HG03175 (cell line): ENCODE measurements around the gene PGD.
"Not testable (repeated sequence)": the region's sequence is repeated elsewhere in the genome, so short reads cannot be mapped to it uniquely, and the experiment has no call there.

Experiments
- ATAC-seq: cut with Tn5 transposase; IDR thresholded peaks from one replicate; pipeline ENCODE4 v1.9.1; 2021; ENCODE audit warnings: mild to moderate bottlenecking, moderate library complexity; ENCODE audit not compliant: unreplicated experiment

The PGD gene

DNA sequence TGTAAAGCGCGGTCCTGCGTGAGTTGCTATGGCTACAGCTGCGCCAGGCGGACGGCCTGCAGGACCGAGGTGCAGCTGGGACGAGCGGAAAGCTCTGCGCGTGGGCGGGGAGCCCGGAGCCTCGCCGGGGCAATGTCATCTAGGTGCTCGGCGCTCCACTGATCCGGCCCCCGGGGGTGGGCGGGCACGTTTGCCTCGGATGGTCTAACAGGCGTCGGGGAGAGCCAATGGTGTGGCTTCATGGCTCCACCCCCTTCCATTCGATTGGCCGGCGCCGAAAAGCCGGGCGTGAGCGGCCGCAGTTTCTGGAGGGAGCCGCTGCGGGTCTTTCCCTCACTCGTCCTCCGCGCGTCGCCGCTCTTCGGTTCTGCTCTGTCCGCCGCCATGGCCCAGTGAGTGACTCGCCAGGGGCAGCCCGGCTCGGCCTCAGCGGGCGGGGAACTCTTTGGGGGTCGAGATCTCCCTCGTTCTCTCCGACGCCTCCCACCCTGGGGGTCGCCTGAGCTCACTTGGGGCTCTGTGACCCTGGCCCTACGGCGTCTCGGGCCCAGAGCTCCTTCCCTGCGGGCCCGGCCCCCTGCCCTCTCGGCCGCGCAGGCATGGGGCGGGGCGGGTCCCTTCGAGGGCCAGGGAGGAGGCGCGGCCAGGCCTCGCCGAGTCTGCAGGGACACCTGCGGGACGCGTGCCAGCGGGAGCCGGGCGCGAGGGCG is at the start of gene PGD:
Gene PGD (plus strand): TSS at position 331 of the 710 bp plus-strand sequence. CDS start 54 bp downstream, at position 385.
- ATAC-seq = peak; percentile 96

DNA sequence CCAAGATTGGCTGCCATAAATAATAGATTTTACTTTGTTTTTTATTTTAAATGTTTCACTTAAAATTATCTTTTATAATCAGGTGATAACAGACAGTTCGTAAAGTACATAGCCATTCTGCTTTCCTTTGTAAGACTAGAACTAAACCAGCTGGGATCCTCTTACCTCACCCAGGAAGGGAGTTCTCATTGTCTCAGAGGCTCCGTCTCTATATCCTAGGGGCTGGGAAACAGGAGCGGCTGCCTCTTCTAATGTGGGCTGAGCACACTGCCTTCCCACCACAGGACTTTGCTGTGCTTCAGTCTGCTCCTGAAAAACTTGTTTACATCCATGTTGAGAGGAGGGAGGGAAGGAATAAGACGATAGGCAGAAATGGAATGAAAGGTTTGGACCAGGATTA is 45.6 kb upstream of the PGD start:
- no peak for ATAC-seq

DNA sequence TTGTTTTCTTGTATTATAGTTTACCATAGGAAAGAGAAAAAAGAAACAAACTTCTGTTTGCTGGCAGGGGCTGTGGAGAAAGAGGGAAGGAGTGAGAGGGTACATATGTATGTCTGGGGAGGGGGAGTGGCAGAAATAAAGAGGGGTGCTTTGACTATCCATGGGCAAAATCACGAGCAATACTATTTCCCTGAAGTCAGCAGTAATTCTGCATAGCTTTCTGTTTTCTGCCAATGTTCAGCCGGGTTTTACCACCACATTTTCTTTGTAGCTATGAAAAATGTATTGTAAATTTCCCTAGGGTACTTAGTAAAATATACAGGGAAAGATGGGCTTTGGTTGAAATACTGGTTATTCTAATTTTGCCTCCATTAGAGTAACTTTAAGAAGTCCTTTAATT is 45.2 kb upstream of the PGD start:
- no peak for ATAC-seq

DNA sequence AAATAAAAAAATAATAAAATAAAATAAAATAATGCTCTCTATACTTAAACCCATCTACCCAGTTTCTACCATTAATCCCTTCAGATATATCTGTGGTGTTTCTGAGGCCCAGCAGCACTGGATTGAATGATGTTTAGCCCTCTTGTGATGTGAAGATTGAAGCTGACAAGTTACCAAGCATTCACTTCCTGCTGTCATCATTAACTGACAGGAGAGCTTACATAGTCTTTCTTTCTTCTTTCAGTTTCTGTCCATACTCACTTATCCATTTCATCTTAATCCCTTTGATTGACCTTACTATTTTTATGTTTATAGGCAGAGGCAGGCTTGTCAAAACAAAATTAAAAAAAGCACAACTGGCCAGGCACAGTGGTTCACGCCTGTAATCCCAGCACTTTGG is 38.8 kb upstream of the PGD start:
- ATAC-seq = no peak

DNA sequence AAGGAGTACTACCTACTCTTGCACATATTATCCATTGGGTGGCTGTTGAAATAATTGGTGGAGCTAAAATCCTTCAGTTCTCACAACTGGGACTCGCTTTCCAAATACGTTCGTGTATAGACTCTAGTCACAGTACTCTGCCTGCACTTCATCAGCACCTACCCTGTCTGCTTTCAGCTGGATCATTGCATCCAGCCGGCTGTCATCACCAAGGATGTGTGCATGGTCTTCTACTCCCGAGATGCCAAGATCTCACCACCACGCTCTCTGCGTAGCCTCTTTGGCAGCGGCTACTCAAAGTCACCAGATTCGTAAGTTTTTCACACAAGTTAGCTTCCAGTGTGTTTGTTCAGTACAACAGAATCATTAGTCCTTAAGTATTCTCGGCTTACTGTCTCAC is 37.3 kb upstream of the PGD start:
- no peak for ATAC-seq

DNA sequence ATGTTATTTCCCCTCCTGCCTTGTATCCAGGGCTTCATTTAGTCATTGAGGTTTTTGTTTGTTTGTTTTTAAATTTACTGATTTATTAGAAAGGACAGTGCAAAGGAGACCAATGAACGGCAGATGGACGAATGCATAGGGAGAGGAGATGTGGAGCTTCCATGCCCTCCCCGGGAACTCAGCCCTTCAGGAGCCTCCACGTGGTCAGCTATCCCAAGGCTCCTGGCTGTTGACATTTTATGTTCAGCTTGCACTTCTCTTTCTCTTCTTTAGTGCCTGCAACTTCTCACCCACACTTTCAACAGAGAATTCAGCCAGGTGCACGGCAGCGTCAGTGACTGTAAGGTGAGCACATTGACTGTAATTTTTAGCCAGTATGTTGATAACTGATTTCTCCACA is 30.7 kb upstream of the PGD start:
- no peak for ATAC-seq

DNA sequence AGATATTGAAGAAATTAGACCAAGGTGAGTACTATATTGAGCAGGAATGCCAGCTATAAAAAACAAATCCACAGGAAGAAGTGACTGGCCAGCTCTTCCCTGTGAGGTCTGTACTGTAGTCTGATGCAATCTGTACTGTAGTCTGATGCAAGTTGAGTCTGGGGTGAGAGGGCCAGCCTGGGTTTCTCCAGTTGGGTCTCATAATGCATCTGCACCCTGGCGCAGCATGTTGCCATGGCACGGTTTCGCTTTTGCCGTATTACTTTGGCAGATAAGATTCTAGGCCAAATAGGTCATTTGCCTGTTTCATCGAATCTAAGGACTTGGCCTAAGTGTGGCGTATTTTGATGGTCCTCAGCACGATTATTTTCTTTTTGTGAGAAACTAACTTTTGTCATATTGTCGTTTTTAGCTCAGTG is 24.4 kb upstream of the PGD start:
- ATAC-seq = no peak

DNA sequence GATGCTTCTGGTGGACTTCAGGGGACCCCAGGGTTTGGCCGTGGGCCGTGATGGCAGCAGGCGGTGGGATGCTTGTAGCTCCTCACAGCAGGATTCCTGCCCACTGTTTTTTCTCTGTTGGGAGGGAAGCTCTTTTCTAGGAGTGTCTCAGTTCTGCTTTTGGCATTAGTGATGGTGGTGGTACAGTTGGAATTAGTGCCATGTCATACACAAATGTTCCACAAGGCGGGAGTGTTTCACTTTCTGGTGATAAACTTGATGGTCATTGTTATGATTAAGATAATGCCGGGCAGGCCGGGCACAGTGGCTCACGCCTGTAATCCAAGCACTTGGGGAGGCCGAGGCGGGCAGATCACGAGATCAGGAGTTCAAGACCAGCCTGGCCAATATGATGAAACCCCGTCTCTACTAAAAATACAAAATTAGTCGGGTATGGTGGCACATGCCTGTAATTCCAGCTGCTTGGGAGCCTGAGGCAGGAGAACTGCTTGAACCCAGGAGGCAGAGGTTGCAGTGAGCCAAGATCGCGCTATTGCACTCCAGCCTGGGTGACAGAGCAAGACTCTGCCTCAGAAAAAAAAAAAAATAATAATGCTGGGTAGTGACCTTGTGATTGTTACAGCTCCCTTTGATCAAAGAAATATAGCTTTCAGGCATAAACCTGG is 21.4 kb upstream of the PGD start:
- not testable (repeated sequence) for ATAC-seq

DNA sequence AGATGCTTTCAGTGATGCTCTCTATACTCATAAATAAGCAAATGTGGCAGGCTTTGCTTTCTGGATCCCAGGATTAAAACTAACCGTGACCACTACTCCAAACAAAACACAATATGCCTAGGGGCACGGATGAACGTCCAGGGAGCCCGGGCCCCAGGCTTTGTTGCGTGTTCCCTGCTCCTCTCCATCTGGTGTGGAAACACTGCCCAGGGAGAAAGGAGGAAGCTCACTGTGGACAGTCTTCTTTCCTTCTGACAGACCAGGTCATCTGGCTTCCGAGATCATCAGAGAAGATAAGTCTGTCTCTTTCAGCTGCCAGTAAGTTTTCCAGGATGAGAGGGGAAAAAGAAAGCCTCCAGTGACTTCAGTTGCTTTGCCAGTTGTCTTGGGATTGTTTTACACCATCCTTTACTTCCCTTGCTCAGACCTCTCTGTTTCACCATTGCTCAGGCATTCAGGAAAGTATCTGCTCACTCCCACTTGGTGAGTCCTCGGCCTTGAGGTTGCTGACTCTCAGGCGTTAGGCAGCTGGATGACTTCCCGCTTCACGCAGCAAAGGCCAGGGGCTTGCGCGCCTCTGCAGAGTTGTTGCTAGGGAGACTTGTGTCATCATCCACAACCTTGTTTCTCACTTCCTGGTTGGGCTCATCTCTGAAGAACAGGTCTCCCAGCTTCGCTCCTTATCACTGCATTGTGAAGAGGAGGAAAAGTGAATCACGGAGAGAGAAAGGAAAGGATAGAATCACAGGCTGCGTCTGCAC is 20.6 kb upstream of the PGD start:
- ATAC-seq = no peak

DNA sequence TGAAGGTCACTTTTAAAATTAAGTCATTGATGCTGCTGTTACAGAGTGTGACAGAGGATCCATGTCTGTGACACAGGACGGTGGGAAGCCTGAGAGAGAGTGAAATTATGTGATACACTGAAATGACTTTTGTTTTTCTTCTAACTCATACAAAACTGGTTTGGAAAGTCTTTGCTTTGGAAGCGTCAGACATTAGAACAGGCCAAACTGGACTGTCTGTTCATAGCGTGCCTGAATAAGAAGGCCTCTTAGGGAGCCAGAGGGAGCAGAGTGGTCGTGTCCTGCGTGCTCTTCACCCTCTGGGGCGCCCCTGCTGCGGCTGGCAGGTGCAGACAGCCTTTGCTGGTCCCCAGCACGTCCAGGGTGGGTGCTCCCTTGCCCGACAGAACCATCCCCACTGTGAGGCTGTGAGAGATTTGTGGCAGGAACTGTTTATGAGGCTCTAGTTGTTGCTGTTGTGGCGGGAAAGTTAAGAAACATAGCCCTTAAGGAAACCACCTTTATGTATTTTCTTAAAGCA is 19.7 kb upstream of the PGD start:
- no peak for ATAC-seq

DNA sequence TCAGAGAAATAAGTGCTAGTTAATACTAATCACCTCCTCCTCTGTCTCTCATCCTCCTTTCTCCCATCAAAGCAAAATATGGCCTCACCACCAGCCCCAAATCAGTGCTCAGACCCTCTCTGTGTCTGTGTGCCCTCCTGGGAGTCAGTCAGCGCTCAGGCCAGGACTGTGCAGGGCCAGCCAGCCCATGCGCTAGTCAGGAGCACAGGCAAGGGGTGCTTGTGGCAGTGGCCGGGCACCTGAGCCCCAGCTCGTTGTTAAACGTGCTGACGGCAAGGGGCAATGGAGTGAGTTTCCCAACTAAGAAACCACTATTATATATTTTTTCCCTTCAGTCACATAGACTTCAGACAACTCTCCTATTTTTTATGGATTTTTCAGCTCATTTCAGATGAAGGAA is 19.2 kb upstream of the PGD start:
- no peak for ATAC-seq

DNA sequence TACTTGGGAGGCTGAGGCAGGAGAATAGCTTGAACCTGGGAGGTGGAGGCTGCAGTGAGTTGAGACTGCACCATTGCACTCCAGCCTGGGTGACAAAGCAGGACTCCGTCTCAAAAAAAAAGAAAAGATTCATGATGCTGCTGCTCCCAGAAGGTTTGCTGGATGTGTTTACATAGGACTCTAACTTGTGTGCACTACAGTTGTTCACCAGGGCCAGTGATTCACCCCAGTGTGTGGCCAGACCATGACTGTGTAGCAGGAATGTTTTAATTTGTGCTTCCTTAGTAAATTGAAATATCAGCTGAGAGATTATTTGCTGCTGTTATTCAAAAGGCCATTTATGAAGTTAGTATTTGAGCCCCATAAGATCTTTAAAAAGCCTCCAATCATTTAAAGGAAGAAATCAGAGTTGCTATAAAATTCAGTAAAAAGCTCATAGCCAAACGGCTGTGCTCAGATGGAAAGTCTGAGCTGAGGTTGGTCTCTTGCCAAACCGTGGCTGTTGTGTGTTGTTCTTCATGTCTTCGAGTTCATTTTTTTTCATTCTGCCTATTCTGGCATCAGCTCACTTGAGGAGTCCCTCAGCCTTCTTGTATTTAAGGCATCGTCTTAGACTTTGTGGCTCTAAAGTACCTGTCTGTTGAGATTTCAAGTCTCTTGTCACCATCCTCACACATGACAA is 18.1 kb upstream of the PGD start:
- ATAC-seq = no peak

DNA sequence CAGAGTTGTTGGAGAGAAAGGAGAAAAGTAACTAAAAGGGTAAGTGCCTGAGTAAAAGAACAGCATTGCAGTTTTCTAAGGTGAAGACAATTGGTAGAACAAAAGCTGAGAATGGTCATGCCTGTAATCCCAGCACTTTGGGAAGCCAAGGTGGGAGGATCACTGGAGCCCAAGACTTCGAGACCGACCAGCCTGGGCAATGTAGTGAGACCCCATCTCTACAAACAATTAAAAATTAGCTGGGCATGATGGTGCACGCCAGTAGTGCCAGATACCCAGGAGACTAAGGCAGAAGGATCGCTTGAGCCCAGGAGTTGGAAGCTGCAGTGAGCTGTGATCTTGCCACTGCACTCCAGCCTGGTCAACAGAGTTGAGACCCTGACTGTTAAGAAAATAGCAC is 15.2 kb upstream of the PGD start:
- ATAC-seq = no peak

DNA sequence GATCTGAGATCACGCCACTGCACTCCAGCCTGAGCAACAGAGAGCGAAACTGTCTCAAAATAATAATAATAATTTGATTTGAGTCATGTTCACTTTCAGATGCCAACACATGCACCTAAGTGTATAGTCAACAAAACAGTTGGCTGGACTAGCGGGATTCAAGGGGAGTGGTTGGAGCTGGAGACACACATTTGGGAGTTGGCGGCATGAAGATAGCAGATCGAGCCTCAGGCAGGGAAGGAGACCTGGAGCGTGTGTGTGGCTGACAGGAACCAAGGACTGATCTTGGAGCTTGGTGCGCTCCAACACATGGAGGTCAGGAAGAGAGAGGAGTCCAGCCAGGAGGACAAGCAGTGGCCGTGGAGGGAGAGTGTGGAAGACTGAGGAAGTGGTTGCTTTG is 14.6 kb upstream of the PGD start:
- no peak for ATAC-seq

DNA sequence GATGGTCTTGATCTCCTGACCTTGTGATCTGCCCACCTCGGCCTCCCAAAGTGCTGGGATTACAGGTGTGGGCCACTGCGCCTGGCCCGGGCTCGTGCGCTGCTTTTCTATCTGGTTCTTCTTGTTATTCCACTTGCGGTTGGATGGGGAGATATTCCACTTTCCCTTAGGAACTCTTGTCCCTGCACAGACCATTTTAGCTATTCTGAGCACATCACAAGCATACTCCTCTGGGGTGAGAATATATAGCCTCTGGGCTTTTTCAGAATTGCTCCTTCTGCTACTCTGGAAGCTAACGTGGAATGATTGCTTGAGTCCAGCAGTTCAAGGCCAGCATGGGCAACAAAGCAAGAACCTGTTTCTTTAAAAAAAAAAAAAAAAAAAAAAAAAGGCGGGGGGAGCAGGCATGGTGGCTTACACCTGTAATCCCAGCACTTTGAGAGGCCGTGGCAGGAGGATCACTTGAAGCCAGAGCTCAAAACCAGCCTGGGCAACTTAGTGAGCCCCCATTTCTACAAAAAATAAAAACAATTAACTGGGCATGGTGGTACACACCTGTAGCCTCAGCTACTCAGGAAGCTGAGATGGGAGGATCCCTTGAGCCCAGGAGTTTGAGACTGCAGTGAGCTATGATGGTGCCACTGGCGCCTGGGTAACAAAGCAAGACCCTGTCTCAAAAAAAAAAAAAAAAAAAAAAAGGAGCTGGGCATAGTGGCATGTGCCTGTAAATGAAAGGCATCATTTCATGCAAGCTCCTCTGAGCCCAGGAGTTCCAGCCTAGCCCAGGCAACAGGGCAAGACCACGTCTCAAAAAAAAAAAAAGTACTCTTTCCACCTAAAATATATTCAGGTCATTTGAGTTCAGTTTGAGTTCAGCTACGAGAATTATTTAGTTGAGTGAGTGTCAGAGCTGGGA is 11.8 kb upstream of the PGD start:
- ATAC-seq = no peak

DNA sequence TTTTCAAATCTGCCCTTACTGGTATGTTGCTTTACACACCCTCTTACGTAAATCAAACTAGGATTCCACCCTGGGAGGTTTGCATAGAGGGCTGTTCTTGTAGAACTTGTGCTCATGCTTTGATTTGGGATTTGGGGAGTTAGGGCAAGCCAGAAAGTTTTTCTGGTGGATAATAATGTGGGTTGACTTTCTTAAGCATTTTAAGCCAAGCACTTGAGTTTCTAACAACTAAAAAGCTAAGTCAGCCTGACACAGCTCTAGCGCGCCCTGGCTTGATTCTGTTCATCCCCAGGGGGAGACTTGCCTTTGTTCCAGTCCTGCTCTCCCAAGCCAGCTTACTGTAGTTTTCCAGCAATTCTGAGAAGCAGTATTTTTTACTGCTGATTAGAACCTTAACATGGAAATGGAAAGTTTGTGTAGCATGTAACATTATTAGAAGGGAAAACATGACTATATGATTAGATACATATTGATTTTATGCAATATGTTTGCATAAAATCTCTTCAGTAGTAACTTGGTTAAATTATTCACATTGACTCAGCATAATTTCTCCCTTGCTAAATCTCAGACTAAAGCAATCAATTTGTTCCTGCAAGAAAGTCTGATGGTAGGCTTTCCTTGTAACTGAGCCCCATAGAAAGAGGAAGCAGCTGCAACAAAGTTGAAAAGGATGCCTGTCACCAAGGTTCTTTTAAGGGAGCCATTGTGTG is 11.0 kb upstream of the PGD start:
- ATAC-seq = no peak

DNA sequence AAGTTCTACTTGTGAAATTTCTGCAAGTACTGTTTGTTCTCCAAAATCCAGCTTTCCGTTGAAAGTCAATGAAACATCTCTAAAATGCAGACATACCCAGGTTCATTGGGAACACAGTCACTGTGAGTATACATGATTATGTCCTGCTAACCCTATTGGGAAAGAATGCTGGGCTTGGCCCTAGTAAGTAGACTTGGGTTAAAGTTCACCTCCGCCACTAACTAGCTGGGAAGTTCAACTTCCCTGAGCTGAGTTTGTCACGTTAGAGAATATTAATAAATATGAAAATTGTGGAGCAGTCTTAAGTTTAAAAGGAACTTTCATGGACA is 10.5 kb upstream of the PGD start:
- ATAC-seq = no peak

DNA sequence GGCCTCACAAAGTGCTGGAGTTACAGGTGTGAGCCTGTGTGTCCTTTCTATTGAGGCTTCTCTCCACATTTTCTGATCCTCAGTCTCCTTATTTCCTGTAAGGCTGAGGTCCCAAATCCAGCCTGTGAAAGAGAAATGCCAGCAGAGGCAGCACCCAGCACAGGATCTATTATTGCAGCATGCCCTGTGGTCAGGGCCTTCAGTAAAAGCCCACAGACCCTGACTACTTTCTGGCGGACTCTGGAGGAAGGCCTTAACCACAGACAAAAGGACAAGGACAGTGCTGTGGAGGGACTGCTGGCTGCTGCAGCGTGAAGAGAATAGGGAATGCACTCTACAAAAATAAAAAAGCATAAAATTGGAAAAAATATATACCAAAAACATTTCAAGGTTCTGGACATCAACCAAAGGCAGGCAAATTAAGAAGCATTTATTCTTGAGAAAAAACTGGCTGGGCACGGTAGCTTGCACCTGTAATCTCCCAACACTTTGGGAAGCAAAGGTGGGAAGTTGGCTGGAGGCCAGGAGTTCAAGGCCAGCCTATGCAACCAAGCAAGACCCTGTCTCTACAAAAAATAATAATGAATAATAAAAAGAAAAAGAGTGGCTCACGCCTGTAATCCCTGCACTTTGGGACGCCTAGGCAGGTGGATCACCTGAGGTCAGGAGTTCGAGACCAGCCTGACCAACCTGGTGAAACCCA is 9.4 kb upstream of the PGD start:
- ATAC-seq = no peak

DNA sequence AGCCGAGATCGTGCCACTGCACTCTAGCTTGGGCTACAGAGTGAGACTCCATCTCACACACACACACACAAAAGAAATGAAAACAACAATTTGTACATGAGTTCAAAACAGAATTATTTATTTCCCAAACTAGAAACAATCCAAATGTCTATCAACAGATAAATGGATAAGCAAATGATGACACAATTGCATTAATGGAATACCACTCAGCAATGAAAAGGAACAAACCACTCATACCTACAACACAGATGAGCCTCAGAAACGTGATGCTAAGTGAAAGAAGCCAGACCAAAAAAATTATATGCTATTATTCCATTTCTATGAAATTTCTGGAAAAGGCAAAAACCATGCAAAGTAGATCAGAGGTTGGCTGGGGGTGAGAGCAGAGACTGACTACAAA is 2.0 kb upstream of the PGD start:
- no peak for ATAC-seq
